Activated CD4-positive, CD25-positive, alpha-beta regulatory T cell treated with anti-CD3 and anti-CD28 coated beads, Interleukin-2, amount 50 U/mL, for 16 hours (primary cell): ENCODE measurements around the gene PORCN.
"Not testable (repeated sequence)": the region's sequence is repeated elsewhere in the genome, so short reads cannot be mapped to it uniquely, and the experiment has no call there.

Experiments
- DNase-seq: peaks from one replicate; pipeline ENCODE4 v3.0.0-alpha.2; 2020; ENCODE audit warnings: low read depth, low spot score

Gene PORCN

DNA sequence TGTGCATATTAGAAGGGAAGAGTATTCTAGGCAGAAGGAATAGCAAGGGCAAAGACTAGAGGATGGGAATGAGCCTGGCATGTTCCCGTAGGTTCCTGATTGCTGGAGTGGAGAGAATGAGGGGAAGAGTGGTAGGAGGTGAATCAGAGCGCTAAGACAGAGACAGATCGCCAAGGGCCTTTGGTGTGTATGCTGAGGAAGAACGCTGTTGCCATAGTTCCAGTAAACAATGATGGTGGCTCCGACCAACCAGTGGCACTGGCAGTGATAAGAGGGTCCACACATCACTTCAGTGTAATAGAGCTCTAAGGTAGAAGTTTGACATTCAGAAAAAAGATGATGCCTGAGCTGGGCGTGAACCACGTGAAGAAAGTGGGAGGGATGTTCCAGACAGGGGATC lies 31.7 kb downstream of the PORCN start:
- no peak for DNase-seq

DNA sequence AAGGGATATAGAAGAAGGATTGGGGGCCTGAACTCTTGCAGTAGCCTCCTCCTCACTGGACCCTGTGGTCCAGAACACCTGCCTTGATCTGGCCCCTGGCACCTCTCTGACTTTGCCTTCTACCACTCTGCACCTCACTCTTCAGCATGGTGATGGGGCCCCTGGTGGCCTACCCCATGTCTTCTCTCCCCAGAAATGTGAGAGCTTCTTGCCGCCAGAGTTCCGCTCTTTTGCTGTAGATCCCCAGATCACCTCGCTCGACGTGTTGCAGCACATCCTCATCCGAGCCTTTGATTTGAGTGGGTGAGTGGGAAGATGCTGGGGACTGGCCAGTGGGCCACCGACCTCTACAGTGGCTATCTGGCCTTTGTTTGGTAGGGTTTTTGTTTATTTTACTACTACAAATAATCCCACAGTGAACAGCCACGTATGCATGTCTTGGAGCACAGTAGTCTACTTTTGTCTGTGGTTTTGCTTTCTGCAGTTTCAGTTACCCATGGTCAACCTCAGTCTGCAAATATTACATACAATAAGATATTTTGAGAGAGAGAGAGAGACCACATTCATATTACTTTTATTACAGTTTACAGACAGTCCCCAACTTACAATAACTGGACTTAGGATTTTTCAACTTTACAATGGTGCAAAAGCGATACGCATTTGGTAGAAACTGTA lies 32.5 kb downstream of the PORCN start:
- DNase-seq = no peak

DNA sequence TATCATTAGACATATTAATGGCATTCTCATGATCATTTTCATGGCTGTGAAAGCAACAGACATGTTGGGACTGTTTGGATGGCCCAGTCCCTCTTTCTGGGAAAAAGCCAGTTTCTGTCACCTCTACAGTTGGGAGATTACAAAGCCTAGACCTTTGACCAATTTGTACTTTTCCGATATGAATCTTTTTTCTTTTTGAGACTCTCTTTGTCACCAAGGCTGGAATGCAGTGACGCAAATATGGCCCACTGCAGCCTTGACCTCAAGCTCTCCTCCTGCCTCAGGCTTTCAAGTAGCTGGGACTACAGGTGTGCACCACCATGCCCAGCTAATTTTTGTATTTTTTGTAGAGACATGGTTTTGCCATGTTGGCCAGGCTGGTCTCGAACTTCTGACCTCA lies 40.1 kb downstream of the PORCN start:
- no peak for DNase-seq

DNA sequence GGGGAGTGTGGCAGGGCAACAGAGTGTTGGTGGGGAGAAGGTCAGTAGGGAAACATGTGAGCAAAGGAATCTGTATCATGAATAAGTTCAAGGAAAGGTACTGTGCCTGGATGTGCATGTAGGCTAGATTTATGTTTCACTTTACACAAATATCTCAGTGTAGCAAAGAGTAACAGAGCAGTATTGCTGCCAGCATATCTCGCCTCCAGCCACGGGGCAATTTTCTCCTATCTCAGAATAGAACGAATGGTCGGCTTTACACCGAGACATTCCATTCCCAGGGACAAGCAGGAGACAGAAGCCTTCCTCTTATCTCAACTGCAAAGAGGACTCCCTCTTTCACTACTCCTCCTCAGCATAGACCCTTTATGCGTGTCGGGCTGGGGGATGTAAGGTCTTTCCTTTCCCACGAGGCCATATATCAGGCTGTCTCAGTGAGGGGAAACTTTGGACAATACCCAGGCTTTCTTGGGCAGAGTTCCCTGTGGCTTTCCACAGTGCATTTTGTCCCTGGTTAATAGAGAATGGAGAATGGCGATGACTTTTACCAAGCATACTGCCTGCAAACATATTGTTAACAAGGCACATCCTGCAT lies 47.0 kb downstream of the PORCN start:
- not testable (repeated sequence) for DNase-seq

DNA sequence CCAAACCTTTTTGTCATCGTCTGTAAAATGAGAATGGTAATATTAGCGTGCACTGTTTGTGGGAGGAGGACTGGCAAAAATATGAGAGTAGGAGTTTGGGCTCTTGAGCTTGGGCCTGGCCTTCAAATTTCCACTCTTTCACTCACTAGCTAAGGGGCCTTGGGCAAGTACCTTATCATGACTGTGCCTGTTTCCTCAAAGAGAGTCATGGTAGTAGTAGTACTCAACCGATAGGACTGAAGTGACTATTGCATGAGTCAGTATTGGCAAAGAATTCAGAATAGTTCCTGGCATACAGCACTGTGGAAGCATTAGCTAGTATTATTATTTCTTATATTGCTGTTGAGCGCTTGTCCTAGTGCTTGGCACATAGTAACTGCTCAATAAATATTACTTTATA lies 49.5 kb downstream of the PORCN start:
- no peak for DNase-seq

DNA sequence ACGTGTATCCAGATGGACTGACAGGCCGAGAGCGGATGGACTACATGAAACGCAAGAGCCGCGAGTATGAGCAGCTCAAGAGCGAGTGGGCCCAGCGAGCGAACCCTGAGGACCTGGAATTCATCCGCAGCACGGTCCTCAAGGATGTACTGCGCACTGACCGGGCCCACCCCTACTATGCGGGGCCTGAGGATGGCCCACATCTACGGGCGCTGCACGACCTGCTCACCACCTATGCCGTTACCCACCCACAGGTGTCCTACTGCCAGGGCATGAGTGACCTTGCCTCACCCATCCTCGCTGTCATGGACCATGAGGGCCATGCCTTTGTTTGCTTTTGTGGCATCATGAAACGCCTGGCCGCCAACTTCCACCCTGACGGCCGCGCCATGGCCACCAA lies 50.8 kb downstream of the PORCN start:
- DNase-seq = no peak

DNA sequence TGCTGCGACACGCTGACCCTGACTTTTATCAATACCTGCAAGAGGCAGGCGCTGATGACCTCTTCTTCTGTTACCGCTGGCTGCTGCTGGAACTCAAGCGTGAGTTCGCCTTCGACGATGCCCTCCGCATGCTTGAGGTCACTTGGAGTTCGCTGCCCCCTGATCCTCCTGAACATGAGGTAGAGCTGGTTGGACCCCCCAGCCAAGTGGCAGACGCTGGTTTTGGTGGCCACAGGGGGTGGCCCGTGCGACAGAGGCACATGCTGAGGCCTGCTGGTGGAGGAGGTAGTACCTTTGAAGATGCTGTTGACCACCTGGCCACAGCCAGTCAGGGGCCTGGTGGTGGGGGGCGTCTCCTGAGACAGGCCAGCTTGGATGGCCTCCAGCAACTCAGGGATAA lies 51.3 kb downstream of the PORCN start:
- no peak for DNase-seq

DNA sequence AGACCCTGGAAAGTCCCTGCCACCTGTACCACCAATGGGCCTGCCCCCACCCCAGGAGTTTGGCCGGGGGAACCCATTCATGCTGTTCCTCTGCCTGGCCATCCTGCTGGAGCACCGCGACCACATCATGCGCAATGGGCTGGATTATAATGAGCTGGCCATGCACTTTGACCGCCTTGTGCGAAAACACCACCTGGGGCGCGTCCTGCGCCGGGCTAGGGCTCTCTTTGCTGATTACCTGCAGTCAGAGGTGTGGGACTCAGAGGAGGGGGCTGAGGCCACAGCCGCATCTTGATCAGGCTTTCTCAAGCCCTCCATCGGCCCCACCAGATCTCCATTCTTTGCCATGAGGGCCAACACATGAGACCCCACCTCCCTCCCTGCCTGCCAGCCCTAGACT lies 51.9 kb downstream of the PORCN start:
- DNase-seq = no peak

DNA sequence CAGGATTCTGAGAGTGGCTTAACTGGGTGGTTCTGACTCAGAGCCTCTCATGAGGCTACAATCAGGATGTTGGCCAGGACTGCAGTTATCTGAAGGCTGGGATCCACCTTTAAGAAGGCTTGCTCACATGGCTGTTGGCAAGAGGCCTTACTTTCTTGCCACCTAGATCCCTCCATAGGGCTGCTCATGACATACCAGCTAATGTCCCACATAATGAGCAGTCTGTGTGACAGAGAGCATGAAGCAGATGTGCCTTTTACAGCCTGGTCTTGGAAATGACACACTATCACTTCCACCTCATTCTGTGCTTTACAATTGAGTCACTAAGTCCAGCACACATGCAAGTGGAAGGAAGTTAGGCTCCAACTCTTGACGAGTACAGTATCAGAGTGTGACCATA lies 61.2 kb downstream of the PORCN start:
- no peak for DNase-seq
